ENCODE data around the gene CMTM8.

The CMTM8 gene

GRCh38 chr3:32258869-32259268, 20.4 kb downstream of the CMTM8 start:
- CTCF ChIA-PET, result no interaction called here
- no peak for DNase-seq (ENCODE audit: low spot score)
- no peak overlapping the region for H3K27ac ChIP-seq
- TF ChIP-seq CTCF (conservative IDR thresholded peaks at IDR 0.05; ENCODE audit: low read depth), result no peak
- POLR2A ChIA-PET (ENCODE audit: low non-redundant PET), result no interaction called here

- POLR2A ChIA-PET (ENCODE audit: low non-redundant PET), result no interaction called here
- no peak for DNase-seq (ENCODE audit: low spot score)
- H3K27ac ChIP-seq, result no peak overlapping the region
- CTCF ChIA-PET, result no interaction called here
- no peak for TF ChIP-seq CTCF (conservative IDR thresholded peaks at IDR 0.05; ENCODE audit: low read depth)
These were observed 23.1 kb downstream of the CMTM8 start for GRCh38 chr3:32261545-32261944.

GRCh38 chr3:32262201-32262600, 23.7 kb downstream of the CMTM8 start:
- POLR2A ChIA-PET (ENCODE audit: low non-redundant PET), result no interaction called here
- H3K27ac ChIP-seq, result no peak overlapping the region
- no peak for TF ChIP-seq CTCF (conservative IDR thresholded peaks at IDR 0.05; ENCODE audit: low read depth)
- no peak for DNase-seq (ENCODE audit: low spot score)
- CTCF ChIA-PET, result interaction anchor here (0.5 kb wide), 1 partner anchor 26 kb away, joined by 3 read pairs; no protein-coding TSS in a partner anchor

GRCh38 chr3:32274306-32274705, 35.8 kb downstream of the CMTM8 start:
- no peak for TF ChIP-seq CTCF (conservative IDR thresholded peaks at IDR 0.05; ENCODE audit: low read depth)
- ChIA-PET CTCF (no interaction called here), POLR2A (ENCODE audit: low non-redundant PET) (no interaction called here)
- no peak for DNase-seq (ENCODE audit: low spot score)
- H3K27ac ChIP-seq, result no peak overlapping the region

- no peak for DNase-seq (ENCODE audit: low spot score)
- TF ChIP-seq CTCF (conservative IDR thresholded peaks at IDR 0.05; ENCODE audit: low read depth), result no peak
- no peak overlapping the region for H3K27ac ChIP-seq
- ChIA-PET POLR2A (ENCODE audit: low non-redundant PET) (no interaction called here), CTCF (interaction anchor here (1.0 kb wide), 1 partner anchor 13 kb away, joined by 3 read pairs; no protein-coding TSS in a partner anchor)
These were observed 37.0 kb downstream of the CMTM8 start for GRCh38 chr3:32275506-32275905.

- ChIA-PET CTCF (interaction anchor here (0.6 to 0.7 kb wide), 2 partner anchors 628 to 1096 kb away, joined by 3 read pairs; no protein-coding TSS in a partner anchor), POLR2A (ENCODE audit: low non-redundant PET) (no interaction called here)
- TF ChIP-seq CTCF (conservative IDR thresholded peaks at IDR 0.05; ENCODE audit: low read depth), result no peak
- no peak overlapping the region for H3K27ac ChIP-seq
- no peak for DNase-seq (ENCODE audit: low spot score)
These were observed 37.9 kb downstream of the CMTM8 start for GRCh38 chr3:32276279-32276841.
